ENCODE data around the gene TGFBR3. TPM values are rescaled to one million over a fixed set of nuclear protein-coding genes. Genes with fewer than 3 reads are reported as not detected.
A peak's percentile ranks its signal among the peaks of the same experiment; 100 is the strongest.

TGFBR3 gene
- total RNA-seq, result 0.27 and 0.60 TPM in 2 replicates

- ATAC-seq (ENCODE audit: low read depth), result peak; percentile 75
- peak within 1 kb of the TSS; percentile 83 for H3K4me3 Mint-ChIP-seq
- TF ChIP-seq, protein P1, sequence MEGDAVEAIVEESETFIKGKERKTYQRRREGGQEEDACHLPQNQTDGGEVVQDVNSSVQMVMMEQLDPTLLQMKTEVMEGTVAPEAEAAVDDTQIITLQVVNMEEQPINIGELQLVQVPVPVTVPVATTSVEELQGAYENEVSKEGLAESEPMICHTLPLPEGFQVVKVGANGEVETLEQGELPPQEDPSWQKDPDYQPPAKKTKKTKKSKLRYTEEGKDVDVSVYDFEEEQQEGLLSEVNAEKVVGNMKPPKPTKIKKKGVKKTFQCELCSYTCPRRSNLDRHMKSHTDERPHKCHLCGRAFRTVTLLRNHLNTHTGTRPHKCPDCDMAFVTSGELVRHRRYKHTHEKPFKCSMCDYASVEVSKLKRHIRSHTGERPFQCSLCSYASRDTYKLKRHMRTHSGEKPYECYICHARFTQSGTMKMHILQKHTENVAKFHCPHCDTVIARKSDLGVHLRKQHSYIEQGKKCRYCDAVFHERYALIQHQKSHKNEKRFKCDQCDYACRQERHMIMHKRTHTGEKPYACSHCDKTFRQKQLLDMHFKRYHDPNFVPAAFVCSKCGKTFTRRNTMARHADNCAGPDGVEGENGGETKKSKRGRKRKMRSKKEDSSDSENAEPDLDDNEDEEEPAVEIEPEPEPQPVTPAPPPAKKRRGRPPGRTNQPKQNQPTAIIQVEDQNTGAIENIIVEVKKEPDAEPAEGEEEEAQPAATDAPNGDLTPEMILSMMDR (IDR thresholded peaks at IDR 0.05), result no peak
- DNase-seq, result peak; percentile 30
- H3K9me3 Mint-ChIP-seq, result no peaks in the 10 kb centered on the region
- no peaks in the 10 kb centered on the region for H3K36me3 Mint-ChIP-seq (ENCODE audit: low read depth)
- ChIA-PET CTCF (no interaction called here), POLR2A (no interaction called here)
- H3K27ac Mint-ChIP-seq, result no peak within 1 kb of the TSS
- intact Hi-C loops (cut with micrococcal nuclease), result loop anchor here (10.0 kb wide), 1 partner anchor 1031 kb away; no protein-coding TSS in a partner anchor
- H3K4me1 Mint-ChIP-seq, result peaks cover 20% of the 10 kb centered on the region
- H3K27me3 Mint-ChIP-seq, result peaks cover 38% of the 10 kb centered on the region
Measured at GRCh38 chr1:91885716-91886506, at the start of gene TGFBR3. TSS of gene TGFBR3 (minus strand) at chr1:91886151. CDS start at chr1:91861531, 24,620 bp downstream.

- Mint-ChIP-seq H3K4me1 (no peaks in the 10 kb centered on the region), H3K27me3 (no peaks in the 10 kb centered on the region), H3K4me3 (no peak overlapping the region), H3K9me3 (no peaks in the 10 kb centered on the region), H3K36me3 (ENCODE audit: low read depth) (no peaks in the 10 kb centered on the region), H3K27ac (no peak overlapping the region)
- ChIA-PET POLR2A (no interaction called here), CTCF (interaction anchor here (1.0 kb wide), 1 partner anchor 650 kb away, joined by 3 read pairs; no protein-coding TSS in a partner anchor)
- no peak for DNase-seq
- ATAC-seq (ENCODE audit: low read depth), result no peak
- intact Hi-C loops (cut with micrococcal nuclease), result loop anchor here (5.0 kb wide), 1 partner anchor 1882 kb away; no protein-coding TSS in a partner anchor
- TF ChIP-seq, protein P1 (IDR thresholded peaks at IDR 0.05), result no peak
Measured at GRCh38 chr1:91929250-91929649, 43.3 kb upstream of the TGFBR3 start.

DNA sequence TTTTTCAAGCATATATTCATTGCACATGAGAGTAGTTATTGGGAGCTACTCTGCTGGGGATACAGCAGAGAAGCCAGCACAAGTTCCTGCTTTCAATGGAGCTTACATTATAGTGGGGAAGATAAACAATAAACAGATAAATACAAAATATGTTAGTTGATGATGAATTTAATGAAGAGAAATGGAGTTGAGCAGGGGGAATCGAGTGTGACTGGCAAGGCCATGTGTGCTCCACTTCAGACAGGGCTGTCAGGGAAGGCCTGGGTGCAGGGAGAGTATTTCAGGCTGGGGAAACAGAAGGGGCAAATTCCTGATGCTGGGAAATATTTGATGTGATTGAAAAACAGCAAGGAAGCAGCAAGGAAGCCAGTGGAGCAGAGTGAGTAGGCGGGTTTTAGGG is 42.1 kb upstream of the TGFBR3 start:
- Mint-ChIP-seq H3K9me3 (no peaks in the 10 kb centered on the region), H3K36me3 (ENCODE audit: low read depth) (no peaks in the 10 kb centered on the region), H3K4me3 (no peak overlapping the region), H3K27ac (no peak overlapping the region), H3K27me3 (no peaks in the 10 kb centered on the region), H3K4me1 (no peaks in the 10 kb centered on the region)
- TF ChIP-seq, protein P1 (IDR thresholded peaks at IDR 0.05), result no peak
- intact Hi-C loops (cut with micrococcal nuclease), result loop anchor here (5.0 kb wide), 1 partner anchor 1881 kb away; no protein-coding TSS in a partner anchor
- no peak for DNase-seq
- ChIA-PET CTCF (interaction anchor here (0.9 to 1.3 kb wide), 4 partner anchors 415 to 762 kb away, joined by 3 to 9 read pairs (median 5); no protein-coding TSS in a partner anchor), POLR2A (no interaction called here)
- no peak for ATAC-seq (ENCODE audit: low read depth)

GRCh38 chr1:91925644-91926435 is 39.9 kb upstream of the TGFBR3 start:
- Mint-ChIP-seq H3K4me3 (no peak overlapping the region), H3K27me3 (no peaks in the 10 kb centered on the region), H3K4me1 (no peaks in the 10 kb centered on the region), H3K9me3 (no peaks in the 10 kb centered on the region), H3K27ac (no peak overlapping the region), H3K36me3 (ENCODE audit: low read depth) (no peaks in the 10 kb centered on the region)
- POLR2A ChIA-PET, result no interaction called here
- CTCF ChIA-PET, result interaction anchor here (1.2 to 2.7 kb wide), 5 partner anchors 11 to 759 kb away, joined by 3 to 14 read pairs (median 4); no protein-coding TSS in a partner anchor
- DNase-seq (no peak), ATAC-seq (ENCODE audit: low read depth) (no peak)
- TF ChIP-seq, protein P1 (IDR thresholded peaks at IDR 0.05), result no peak
- intact Hi-C loops (cut with micrococcal nuclease), result loop anchor here (5.0 kb wide), 1 partner anchor 1879 kb away; no protein-coding TSS in a partner anchor

- no peak overlapping the region for H3K27ac Mint-ChIP-seq
Measured at GRCh38 chr1:91924146-91924545, 38.2 kb upstream of the TGFBR3 start.

More at GRCh38 chr1:91924146-91924545, 38.2 kb upstream of the TGFBR3 start:
- no peaks in the 10 kb centered on the region for H3K4me1 Mint-ChIP-seq
- ChIA-PET POLR2A (no interaction called here), CTCF (no interaction called here)
- no peaks in the 10 kb centered on the region for H3K9me3 Mint-ChIP-seq
- DNase-seq (no peak), ATAC-seq (ENCODE audit: low read depth) (no peak)
- intact Hi-C loops (cut with micrococcal nuclease), result no loop called here
- peaks cover 2% of the 10 kb centered on the region for H3K27me3 Mint-ChIP-seq
- no peaks in the 10 kb centered on the region for H3K36me3 Mint-ChIP-seq (ENCODE audit: low read depth)
- TF ChIP-seq, protein P1 (IDR thresholded peaks at IDR 0.05), result no peak
- no peak overlapping the region for H3K4me3 Mint-ChIP-seq

All from activated B cell treated with CpG ODN at 0.5 μM for 24 hours (primary cell).